ENCODE measurements around the gene FIBCD1.
A peak's percentile ranks its signal among the peaks of the same experiment; 100 is the strongest.

The FIBCD1 gene

DNA sequence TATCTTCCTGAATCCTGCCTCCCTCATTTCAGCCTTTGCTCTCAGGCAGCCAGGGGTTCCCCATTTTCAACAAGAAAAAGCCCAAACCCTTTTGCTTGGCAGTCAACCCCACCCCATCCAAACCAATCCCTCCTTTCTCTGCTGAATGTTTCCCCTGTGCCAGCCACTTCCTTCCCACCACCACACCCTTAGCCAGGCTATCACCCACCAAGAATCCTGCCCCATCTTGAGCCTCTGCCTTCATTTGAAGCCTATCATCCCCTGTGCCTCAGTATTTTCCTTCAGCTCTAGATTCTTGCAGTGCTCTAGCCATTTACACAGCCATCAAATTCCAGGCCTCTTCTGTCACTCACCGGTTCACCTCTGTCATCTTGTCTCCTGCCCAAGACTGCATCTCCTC is 15.3 kb upstream of the FIBCD1 start:
- DNase-seq, result no peak

DNA sequence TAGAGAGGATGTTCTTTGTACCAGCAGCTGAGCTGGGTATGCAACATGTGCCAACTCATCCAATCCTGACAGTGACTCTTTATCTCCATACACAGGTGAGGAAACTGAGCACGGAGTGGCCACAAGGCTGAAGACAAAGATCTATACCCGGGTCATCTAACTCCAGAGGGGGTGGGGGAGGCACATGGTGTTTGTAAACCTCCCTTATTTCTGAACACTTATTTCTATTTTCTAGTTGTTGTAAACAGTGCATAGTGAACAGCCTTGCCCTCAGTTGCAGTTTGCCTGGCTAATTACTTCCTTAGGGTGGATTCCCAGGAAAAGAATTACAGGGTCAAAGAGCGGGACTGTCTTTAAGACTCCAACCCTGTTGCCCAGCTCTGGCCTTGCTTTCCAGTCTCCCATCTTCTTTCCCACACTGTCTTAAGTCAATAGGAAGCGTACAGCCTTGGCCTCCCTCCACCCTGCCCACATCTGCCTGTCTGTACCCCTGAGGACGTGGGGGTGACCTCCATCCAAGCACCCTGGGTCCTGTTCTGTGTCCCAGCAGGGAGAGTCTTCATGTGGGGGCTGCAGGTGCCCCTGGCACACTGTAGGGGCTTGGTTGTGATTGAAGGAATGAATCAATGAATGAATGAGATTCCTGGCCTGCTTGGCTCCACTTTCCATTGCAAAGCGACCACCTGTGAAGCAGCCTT is 13.2 kb upstream of the FIBCD1 start:
- DNase-seq, result no peak

DNA sequence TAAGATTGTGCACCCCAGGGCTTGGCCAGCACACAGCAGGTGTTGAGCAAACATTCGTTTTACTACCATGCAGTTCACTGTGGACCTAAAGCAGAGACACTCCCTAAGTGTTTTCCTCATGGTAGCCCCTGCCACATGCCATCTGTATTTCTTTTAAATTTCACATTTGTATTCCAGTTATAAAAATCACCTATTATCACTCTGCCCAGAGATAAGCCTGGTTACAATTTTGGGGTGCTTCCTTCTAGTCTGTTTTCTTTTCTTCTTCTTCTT is 10.9 kb upstream of the FIBCD1 start:
- no peak for DNase-seq

DNA sequence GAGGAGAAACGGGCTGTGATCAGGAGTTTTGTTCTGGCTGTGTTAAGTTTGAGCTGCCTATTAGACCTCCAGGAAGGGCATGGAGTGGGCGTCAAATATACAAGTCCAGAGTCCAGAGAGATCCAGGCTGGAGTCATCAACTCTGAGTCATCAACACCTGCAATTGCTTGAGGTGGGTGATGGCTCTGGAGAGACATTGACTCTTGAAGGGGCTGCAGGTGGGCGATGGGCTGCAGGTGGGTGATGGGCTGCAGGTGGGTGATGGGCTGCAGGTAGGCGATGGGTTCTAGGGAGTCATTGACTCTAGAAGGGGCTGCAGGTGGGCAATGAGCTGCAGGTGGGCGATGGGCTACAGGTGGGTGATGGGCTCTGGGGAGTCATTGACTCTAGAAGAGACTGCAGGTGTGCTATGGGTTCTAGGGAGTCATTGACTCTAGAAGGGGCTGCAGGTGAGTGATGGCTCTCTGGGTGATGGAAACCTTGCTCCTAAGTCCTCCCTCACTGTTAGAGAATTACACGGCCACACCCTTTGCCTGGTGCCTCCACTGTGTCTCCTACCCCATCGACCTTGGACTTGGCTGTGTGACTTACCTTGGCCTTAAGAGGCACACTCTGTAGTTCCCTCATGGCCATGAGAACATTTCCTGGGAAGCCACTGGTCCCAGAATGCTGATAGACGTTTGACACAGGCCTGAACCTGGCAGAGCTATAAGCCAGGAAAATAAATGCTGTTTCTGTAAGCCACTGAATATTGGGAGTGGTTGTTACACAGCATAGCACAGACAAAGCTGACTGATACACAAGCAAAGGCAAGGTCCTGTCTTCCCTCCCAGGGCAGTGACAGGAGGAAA is 10.4 kb upstream of the FIBCD1 start:
- DNase-seq, result no peak

DNA sequence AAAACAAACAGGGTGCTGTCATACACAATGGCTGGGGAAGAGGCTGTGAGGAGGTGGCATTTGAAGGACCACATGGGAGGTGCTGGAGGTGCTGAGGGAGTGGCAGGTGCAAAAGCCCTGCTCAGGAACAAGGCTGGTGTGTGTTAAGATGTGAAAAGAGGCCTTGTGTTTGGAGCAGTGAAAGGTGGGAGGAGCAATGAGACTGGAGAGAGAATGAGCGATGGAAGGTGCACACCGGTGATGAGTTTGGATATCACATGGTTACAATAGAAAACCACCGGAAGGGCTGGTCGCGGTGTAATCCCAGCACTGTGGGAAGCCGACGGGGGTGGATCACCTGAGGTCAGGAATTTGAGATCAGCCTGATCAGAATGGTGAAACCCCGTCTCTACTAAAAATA is 9.2 kb upstream of the FIBCD1 start:
- DNase-seq, result no peak

DNA sequence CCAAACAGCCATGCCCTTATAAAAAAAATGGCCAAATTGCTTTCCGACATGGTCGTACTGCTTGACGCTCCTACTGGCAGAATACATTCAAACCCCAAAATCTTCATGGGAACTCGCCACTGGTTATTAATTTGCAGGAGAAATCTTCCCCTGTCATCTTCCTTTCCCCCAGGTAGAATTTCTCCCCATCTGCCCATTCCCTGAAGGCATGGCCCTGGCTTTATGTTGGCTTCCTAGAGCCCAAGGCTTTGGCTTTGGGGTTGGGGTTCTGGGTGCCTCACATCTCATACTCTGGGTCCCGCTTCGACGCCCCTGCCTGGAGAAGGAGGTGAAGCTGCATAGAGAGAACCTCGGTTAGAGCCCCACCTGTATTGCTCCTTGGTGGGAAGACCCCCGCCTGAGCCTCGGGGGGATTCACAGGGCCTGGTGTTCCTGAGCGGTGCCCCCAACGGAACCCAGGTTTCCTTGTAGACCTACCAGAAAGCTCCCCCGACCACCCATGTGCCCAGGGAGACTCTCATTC is 8.6 kb upstream of the FIBCD1 start:
- no peak for DNase-seq

DNA sequence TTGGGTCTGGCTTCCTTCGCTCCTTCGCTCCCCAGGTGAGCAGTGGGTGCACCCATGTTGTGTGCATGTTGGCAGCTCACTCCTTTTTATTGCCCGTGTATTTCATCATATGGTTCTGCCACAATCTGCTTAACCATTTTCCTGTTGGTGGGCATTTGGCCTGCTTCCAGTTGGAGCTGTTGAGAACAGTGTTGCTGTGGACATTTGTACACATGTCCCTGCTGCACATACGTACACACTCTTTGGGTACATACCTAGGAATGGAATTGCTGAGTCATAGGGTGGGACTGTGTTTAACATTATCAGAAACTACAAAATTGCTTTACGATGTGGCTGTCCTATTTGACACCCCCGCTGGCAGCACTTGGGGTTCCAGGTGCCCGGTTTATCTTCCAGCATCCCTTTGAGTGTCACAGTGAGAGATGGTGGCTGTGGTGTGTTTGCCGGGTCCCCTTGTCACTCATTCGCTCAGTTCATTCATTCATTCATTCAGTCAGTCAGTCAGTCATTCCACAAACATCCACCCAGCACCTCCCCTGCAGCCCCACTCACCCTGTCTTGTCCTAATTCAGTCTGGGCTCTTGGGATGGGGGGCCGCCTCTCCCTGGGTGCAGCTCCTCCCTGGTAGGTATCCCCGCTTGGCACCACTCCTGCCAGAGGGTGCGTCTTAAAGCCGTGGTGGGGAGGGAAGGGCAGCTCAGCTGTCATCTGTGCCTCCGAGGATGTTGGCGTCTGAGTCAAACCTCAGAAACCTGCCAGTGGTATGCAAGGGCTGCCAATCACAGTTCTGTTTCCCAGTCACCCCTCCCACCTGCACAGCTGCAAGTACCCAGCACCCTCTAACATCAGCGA is 7.9 kb upstream of the FIBCD1 start:
- no peak for DNase-seq

DNA sequence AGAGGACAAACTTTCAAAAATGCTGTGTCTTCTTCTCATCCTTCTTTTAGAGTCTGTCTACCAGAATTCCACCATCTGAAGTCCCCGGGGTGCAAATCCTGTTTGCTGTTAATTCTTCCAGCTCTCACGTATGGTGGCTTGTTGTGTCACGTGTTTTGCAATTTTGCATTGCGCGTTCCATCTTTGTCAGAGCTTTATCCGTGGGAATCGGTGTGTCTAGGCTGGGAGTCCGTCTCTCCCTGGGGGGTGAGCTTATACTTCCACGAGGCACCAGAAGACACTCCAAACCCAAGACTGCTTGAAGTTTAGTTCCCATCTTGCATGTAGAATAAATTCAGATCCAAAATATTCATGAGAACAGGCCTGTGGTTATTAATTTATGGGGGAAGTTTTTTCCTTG is 6.1 kb upstream of the FIBCD1 start:
- DNase-seq, result no peak

DNA sequence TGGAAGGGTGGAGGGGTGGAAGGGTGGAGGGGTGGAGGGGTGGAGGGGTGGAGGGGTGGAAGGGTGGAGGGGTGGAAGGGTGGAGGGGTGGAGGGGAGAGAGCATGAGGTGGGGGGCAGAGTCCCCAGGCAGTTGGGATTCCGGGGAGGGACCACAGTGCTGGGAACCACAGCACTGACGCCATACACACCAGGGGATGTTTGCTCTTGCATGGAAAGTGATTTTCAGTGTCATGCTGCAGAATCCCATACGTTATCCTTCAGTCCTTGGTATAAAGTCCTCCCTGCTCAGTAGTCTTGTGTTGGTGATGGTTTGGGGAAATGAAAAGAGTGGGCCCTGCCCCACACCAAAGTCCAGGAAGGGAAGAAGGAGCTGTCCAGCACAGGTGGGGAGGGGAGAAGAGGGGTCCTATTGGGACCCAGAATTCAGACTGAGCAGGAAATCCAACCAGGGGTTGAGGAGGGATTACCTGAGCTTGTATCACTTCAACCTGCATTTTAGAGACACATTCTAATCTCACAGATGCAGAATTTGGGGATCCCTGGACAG is 5.5 kb upstream of the FIBCD1 start:
- DNase-seq, result no peak

DNA sequence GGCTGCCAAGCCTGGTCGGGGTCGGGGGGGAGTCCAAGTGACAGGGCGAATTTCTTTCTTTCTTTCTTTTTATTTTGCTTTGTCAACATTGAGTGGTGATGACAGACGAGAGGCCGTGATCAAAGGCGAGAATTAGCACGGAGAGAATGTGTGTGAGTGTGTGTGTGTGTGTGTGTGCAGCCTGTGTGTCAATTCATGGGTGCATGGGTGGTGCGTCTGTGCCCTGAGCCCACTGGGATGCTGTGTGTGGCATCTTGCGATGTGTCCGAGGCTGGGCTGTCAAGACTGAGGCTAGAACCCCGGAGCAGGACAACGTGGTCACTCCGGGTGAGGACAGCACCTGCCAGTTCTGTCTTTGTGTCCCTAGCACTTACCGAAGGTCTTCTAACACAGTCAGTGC is 4.7 kb upstream of the FIBCD1 start:
- DNase-seq, result no peak

DNA sequence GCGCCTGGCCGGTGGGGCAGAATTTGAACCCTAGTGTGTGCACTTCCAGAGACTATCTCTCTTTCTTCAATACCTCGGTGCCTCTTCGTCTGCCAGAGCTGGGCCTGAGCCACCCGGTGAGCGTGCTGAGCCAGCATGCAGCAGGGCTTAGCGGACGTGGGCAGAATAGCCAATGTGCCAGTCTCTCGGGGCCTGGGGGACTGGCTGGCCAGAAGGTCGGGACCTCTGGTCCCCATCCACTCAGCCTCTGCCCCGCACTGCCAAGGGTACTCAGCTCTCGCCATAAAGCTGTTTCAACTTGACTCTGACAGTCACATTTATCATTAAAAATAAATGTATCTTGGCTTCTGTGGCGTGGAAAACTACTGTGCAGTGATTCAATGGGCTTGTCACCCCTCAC is 4.2 kb upstream of the FIBCD1 start:
- DNase-seq, result no peak

DNA sequence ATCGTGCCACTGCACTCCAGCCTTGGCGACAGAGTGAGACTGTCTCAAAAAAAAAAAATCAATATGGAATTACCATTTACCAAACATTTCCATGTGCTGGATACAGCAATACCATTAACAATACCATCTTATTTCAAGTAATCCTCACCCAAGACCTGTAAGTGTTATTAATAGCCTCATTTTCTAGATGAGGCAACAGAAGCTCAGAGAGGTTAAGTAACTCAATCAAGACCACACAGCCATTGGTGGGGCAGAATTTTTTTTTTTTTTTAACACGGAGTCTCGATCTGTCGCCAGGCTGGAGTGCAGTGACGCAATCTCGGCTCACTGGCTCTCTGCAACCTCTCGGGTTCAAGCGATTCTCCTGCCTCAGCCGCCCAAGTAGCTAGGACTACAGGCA is 3.6 kb upstream of the FIBCD1 start:
- DNase-seq, result no peak

DNA sequence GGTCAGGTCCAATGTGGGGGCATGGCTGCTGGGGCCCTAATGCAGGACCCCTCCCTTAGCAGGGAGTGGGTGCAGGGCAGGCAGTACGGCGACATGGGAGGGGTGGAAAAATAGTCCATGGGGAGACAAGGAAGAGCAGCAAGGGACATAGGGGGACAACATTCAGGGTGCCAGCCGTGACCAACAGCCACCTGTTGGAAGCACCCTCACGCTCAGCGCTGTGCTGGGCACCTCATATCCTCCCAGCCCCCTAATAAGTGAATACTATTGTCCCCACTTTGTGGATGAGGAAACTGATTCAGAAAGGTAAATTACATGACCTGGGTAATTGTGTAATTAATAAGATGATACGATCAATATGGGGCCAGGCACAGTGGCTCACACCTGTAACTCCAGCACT is 3.0 kb upstream of the FIBCD1 start:
- DNase-seq, result no peak

DNA sequence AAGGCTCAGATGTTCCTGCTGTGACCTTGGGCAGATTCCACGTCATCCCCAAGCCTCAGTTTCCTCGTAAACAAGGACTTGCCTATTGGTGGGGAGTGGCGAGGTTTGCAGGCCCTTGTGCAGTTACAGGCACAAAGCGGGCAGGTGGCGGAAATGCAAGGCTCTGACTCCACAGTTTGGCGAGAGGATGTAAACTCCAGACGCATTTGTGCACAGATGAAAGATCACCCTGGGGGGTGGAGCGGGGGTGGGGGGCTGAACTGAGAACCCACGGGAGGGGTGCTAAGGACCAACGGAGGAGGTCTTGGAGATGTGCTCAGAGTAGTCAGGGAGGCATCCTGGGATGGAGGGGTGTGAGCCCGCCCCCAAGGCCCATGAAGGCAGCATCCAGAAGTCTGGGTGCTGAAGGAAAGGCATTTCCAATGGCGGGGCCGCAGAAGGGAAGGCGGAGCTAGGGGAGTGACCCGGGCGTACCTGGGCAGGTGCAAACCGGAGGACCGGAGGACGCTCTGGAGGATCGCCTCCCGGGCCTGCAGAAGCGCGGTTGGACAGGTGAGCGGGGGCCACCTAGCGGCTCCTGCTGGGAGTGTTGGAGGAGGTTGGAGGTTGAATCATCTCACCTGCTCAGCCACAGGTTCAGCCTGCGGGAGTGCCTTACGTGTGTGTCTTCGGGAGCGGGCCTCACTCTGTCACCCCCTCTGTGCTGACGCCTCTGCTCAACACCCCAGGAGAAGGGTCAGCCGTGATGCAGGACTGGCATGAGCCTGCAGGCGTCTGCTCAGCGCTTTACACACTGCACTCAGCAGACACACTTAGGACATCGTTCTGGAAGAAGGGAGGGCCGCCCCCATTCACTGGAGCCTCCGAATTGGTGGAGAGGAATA is 1.9 kb upstream of the FIBCD1 start:
- peak; percentile 4 for DNase-seq

DNA sequence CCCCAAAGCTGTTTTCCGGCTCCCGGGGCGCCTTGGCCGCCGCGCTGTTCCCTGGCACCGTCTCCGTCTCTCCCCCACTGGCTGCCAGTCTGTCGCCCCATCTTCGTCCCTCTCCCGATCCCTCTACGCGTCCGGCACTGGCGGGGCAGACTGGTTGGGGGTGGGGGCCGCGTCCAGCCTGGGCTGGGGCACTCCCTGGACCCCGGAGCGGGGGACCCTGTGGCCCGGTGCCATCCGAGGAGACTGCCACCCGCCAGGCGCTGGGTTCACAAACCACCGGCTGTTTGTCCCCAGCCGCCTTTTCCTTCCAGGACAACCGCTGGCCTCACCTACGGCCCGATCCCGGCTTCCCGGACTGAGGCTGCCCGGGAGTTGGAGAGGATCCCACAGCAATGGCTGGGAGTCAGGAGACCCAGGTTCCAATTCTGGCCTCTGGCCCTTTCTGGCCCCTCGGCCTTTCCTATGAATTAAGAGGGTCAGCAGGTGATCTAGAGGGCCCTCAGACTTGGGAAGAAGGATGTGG is 1.0 kb upstream of the FIBCD1 start:
- no peak for DNase-seq

DNA sequence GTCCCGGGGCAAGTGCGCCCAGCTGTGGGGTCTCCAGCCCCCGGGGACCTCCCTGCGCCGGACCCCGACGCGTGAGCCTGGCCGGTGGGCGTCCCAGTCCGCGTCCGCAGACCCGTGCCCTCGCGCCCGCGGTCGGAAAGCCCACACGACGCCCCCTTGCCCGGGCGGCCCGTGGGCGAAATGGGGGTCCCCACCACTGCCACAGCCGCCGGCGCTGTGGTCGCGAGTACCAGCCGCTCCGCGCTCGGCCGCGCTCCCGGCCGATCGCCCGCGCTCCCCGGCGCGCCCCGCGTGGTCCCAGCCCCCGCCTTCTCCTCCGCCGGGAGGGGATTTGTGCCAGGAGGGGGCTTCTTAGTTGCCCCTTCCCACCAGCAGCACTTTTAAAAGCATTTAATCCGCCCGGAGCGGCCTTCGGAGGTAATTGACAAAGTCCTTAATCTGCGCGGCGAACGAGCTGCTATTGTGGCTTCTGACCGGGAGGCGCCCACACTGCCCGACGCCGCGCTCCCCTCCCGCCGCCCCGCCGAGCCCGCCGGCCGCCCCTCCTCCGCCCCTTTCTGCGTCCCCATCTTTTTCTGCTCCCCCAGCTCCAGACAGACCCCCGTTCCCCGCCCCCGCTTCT is 469 bp upstream of the FIBCD1 start:
- no peak for DNase-seq

DNA sequence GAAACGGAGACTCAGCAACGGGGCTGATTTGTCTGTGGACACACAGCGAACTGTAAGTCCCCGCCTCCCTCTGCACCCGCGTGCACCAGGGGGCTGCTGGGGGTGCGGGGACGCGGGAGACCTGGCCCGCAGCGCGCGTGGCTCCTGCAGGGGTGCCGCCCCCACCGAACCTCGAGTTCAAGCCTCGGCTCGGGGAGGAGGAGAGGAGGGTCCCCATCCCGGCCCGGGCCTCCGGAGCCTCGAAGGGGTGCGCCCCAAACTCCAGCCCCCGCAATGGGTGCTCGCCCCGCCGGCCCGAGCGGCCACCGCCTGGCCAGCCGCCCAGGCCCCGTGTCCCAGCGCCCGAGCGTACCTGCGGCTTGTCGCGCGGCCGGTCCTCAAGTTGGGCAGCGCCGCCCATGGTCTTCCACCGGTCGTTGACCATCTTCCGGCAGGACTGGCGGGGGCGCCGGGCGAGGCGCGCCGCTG is 829 bp downstream of the FIBCD1 start:
- no peak for DNase-seq

DNA sequence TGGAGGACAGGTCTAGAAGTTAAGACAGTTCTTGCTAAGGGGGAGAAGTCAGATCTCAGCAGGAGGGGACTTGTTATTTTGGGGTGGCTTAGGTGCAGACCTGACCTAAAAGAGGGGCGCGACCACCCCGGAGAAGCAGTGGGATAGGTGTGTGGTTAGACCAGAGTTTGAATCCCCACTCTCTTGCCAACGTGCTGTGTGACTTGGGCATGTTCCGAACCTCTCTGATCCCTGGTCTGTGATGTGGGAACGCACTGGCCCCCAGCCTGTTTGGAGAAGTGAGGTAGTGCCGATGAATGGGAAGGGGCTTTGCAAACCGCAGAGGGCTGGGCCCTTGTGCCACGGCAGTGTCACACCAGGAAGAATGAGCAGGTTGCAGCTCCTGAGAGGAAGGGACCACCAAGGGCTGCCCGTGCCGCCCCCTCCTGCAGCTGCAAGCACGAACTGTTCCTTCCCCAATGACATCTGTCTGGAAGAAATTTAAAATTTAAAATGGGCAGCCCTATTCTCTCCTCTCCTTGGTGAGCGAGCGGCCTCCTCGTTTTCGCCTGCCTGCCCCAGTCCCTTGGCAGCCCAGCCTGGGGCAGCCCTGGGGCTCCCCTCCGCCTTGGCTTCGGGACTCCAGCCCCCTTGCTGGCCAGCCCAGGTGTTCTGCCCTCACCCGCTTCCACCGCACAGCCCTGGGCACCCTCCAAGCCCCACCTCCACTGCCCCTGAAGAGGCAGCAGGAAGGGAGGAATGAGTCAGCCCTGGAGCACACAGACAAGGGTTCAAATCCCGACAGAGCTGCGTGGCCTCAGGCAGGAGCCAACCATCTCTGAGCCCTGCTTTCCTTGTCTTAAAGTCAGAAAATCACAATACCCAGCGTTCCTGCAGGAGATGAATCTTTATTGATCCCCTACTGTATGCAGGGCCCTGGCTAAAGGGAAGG is 1.6 kb downstream of the FIBCD1 start:
- DNase-seq, result no peak

DNA sequence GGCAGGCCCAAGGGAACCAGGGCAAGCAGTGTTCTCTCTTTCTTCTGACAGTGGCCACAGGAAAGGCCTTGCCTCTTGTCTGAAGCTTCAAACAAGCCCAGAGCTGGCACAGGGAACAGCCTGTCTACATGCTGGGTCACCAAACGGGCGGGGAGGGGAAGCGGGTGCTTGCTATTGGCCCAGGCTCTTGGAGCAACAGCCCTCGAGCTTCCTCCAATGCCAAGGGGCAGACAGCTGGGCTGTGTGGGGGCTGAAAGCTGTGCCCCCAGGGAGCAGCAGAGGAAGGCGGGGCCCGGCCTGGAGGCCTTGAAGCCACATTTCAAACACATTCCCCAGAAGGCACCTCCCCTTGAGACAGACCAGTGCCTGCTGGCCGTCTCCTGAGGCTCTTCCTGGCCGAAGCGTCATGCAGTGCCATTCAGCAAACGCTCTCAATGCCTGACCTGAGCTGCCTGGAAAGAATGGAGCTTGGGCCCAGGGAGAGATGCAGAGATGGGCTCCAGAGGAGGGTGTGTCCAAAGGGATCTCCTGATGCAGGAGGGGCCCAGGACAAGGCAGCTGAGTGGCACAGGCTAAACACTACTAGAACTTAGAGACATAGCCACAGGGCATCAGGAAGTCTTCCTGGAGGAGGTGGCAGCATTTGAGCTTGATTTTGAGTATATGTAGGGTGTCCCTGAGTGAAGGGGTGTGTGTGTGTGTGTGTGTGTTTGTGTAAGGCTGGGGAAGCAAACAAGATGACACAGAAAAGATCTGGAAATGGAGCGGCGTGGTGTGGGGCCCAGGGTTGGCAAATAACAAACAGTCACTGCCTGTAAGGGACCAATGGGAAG is 2.5 kb downstream of the FIBCD1 start:
- DNase-seq, result no peak

Data from bone marrow (tissue), 2 donors.